Smooth muscle cell (in vitro differentiated cells): ENCODE measurements around the gene PRMT3. TPM values are rescaled to one million over a fixed set of nuclear protein-coding genes. Genes with fewer than 3 reads are reported as not detected.

Experiments
- DNase-seq: peaks from one replicate; lab custom pipeline; 2025; ENCODE audit not compliant: unreplicated experiment; lab: John Stamatoyannopoulos, UW
- H2AFZ ChIP-seq: fragments of 200-600 bp; sonication (generic); 2 replicates; pipeline ENCODE4 v1.6.0; 2016; ENCODE audit warnings: antibody characterized with exemption, low read depth, mild to moderate bottlenecking
- H3F3A ChIP-seq: fragments of 200-600 bp; sonication (generic); 2 replicates; pipeline ENCODE4 v1.6.0; 2017; ENCODE audit warnings: antibody characterized with exemption, low read depth
- H3K27ac ChIP-seq: fragments of 200-600 bp; sonication (generic); 2 replicates; pipeline ENCODE4 v1.5.1; 2016; ENCODE audit warnings: low read depth, mild to moderate bottlenecking
- H3K27me3 ChIP-seq: fragments of 200-600 bp; sonication (generic); 2 replicates; pipeline ENCODE4 v1.6.1; 2016; ENCODE audit warnings: low read depth, mild to moderate bottlenecking
- H3K36me3 ChIP-seq: fragments of 200-600 bp; sonication (generic); 2 replicates; pipeline ENCODE4 v1.5.1; 2016; ENCODE audit warnings: low read depth
- H3K4me1 ChIP-seq: fragments of 200-600 bp; sonication (generic); 2 replicates; pipeline ENCODE4 v1.5.1; 2016; ENCODE audit warnings: low read depth
- H3K4me2 ChIP-seq: fragments of 200-600 bp; sonication (generic); 2 replicates; pipeline ENCODE4 v1.6.0; 2016; ENCODE audit warnings: mild to moderate bottlenecking
- H3K4me3 ChIP-seq: fragments of 200-600 bp; sonication (generic); 2 replicates; pipeline ENCODE4 v1.5.1; 2016; ENCODE audit warnings: mild to moderate bottlenecking
- H3K79me2 ChIP-seq: fragments of 200-600 bp; sonication (generic); 2 replicates; pipeline ENCODE4 v1.6.0; 2016; ENCODE audit warnings: low read depth, mild to moderate bottlenecking
- H3K9ac ChIP-seq: fragments of 200-600 bp; sonication (generic); 2 replicates; pipeline ENCODE4 v1.6.0; 2016; ENCODE audit warnings: low read depth
- H3K9me3 ChIP-seq: fragments of 200-600 bp; sonication (generic); replicated peaks from 2 replicates; pipeline ENCODE4 v1.5.1; 2016; ENCODE audit warnings: low read depth
- H4K20me1 ChIP-seq: fragments of 200-600 bp; sonication (generic); 2 replicates; pipeline ENCODE4 v1.6.0; 2016; ENCODE audit warnings: low read depth
- WGBS: methylation state at CpG from one replicate; pipeline ENCODE4 v1.1.7; 2016; ENCODE audit warnings: low lambda C conversion rate; 5-methylcytosine and 5-hydroxymethylcytosine counted together
- polyA plus RNA-seq: library from polyadenylated mRNA; unstranded; fragments of >200 nt; fragmentation: Nextera tagmentation; extraction: Ambion mirVana; gene quantifications from 2 replicates; pipeline ENCODE4 v1.2.1, GENCODE V29; 2016
- total RNA-seq: library from RNA; depleted of rRNA; stranded (reverse); fragments of >200 nt; gene quantifications from 2 replicates; pipeline ENCODE4 v1.2.3, GENCODE V29; 2014
- TF ChIP-seq, protein P1 (sequence below): fragments of 200-600 bp; sonication (generic); IDR thresholded peaks from 2 replicates; pipeline ENCODE4 v1.5.1; 2017; ENCODE audit warnings: borderline replicate concordance, mild to moderate bottlenecking, antibody characterized with exemption; ENCODE audit not compliant: insufficient read depth, poor library complexity, severe bottlenecking

Gene PRMT3
- total and polyA plus RNA-seq, 2 experiments from 2014 or later = 8.1 to 13.4 TPM

DNA sequence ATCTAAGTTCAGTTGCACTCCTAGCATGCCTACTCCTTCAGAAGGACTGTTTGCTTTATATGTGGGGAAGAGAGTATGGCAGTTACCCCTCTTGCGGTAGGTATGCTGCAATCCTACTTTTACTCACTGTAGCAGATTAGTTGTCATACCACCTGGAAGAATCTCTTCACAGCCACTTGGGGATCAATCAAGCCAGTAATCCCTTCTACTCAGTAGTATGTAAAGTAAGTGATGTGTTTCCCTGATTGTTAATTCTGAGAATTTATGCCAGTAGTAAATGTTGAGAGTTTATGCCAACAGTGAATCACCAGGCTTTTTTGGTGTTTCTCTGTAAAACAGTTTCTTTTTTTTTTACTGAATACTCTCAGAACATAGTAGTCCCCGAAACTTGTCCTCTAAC, 34.4 kb downstream of the PRMT3 start:
- Histone ChIP-seq H4K20me1 (no peaks in the 10 kb centered on the region), H3F3A (no peaks in the 10 kb centered on the region), H3K9me3 (no peaks in the 10 kb centered on the region), H3K9ac (no peak overlapping the region), H3K4me1 (no peaks in the 10 kb centered on the region), H3K27me3 (no peaks in the 10 kb centered on the region), H2AFZ (no peak overlapping the region), H3K4me2 (no peak overlapping the region), H3K79me2 (no peaks in the 10 kb centered on the region), H3K27ac (no peak overlapping the region), H3K4me3 (no peak overlapping the region), H3K36me3 (no peaks in the 10 kb centered on the region)
- TF ChIP-seq, protein P1, sequence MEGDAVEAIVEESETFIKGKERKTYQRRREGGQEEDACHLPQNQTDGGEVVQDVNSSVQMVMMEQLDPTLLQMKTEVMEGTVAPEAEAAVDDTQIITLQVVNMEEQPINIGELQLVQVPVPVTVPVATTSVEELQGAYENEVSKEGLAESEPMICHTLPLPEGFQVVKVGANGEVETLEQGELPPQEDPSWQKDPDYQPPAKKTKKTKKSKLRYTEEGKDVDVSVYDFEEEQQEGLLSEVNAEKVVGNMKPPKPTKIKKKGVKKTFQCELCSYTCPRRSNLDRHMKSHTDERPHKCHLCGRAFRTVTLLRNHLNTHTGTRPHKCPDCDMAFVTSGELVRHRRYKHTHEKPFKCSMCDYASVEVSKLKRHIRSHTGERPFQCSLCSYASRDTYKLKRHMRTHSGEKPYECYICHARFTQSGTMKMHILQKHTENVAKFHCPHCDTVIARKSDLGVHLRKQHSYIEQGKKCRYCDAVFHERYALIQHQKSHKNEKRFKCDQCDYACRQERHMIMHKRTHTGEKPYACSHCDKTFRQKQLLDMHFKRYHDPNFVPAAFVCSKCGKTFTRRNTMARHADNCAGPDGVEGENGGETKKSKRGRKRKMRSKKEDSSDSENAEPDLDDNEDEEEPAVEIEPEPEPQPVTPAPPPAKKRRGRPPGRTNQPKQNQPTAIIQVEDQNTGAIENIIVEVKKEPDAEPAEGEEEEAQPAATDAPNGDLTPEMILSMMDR = no peak
- no peak for DNase-seq
- 100% methylated on average over 2 of the region's 2 CpGs for WGBS

DNA sequence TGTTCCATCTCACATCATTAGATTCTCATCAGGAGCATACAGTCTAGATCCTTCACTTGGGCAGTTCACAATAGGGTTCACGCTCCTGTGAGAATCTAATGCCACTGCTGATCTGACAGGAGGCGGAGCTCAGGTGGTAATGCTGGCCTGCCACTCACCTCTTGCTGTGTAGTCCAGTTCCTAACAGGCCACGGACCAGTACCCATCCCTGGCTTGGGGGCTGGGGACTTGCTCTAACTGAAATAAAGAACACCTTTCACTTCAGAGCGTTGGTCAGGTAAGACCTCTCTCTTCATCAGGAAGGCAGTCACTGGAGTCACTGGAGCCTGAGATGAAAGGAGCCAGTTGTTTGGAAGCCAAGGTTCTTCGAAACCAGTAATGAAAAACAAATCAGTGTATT, 41.7 kb downstream of the PRMT3 start:
- DNase-seq = no peak
- H3F3A ChIP-seq = no peaks in the 10 kb centered on the region
- no peak overlapping the region for H2AFZ ChIP-seq
- H3K27ac ChIP-seq = no peak overlapping the region
- H3K9ac ChIP-seq = no peak overlapping the region
- H3K27me3 ChIP-seq = no peaks in the 10 kb centered on the region
- no peaks in the 10 kb centered on the region for H3K36me3 ChIP-seq
- no peaks in the 10 kb centered on the region for H3K4me1 ChIP-seq
- no peaks in the 10 kb centered on the region for H3K79me2 ChIP-seq
- TF ChIP-seq, protein P1 = no peak
- H3K9me3 ChIP-seq = no peaks in the 10 kb centered on the region
- H3K4me3 ChIP-seq = no peak overlapping the region
- H4K20me1 ChIP-seq = no peaks in the 10 kb centered on the region
- 95% methylated on average over 5 of the region's 5 CpGs for WGBS
- no peak overlapping the region for H3K4me2 ChIP-seq

DNA sequence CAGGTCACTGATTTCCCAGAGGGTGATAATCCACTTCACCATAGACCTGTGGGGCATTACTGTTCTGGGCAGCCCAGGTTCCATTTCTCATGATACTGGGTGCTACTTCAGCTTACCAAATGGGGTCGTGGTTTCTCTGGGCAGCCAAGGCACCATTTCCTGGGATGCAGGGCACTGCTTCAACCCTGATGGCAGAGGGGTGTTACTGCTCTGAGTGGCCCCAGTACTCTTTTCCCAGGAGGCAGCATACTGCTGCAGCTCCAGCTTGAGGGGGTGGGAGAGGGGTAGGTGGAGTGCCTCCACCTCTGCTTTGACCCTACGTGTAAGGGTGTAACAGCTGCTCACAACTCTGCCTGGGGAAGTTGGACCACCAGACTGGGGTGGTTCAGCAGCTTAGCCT, 51.1 kb downstream of the PRMT3 start:
- DNase-seq = no peak
- Histone ChIP-seq H3K79me2 (no peaks in the 10 kb centered on the region), H3K9ac (no peak overlapping the region), H2AFZ (no peak overlapping the region), H3K4me1 (no peaks in the 10 kb centered on the region), H3K36me3 (no peaks in the 10 kb centered on the region), H3K27ac (no peak overlapping the region), H3K27me3 (no peaks in the 10 kb centered on the region), H3F3A (no peaks in the 10 kb centered on the region), H4K20me1 (no peaks in the 10 kb centered on the region), H3K9me3 (no peaks in the 10 kb centered on the region), H3K4me2 (no peak overlapping the region), H3K4me3 (no peak overlapping the region)
- 96% methylated on average over 2 of the region's 2 CpGs for WGBS
- TF ChIP-seq, protein P1 = no peak

DNA sequence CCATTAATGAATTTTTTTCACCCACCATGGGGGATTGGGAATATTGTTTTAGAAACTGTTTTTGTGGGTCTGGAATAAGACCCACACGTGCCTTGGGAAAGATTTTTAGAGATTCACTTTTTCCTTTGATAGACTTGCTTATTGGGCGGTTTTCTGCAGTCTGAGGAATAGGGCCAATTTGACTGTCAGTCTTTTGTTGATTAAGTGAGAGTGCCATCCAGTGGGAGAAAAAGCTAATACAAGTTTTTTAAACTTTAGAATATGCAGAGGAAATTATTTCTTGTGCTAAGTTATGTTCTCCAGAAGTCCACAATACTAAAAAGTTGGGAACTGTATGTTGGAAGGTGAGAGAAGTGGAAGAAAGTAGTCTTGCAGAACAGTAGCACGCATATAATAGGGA, 56.1 kb downstream of the PRMT3 start:
- Histone ChIP-seq H4K20me1 (no peaks in the 10 kb centered on the region), H3K4me2 (no peak overlapping the region), H3K9ac (no peak overlapping the region), H3K27me3 (no peaks in the 10 kb centered on the region), H3K79me2 (no peaks in the 10 kb centered on the region), H3K9me3 (no peaks in the 10 kb centered on the region), H3K4me3 (no peak overlapping the region), H3K36me3 (no peaks in the 10 kb centered on the region), H3F3A (no peaks in the 10 kb centered on the region), H3K27ac (no peak overlapping the region), H2AFZ (no peak overlapping the region), H3K4me1 (no peaks in the 10 kb centered on the region)
- TF ChIP-seq, protein P1 = peak; percentile 32
- no peak for DNase-seq
- 63% methylated on average over 3 of the region's 3 CpGs for WGBS
